GM08714 (cell line): ENCODE data around the gene STK11.
"Not testable (repeated sequence)": the region's sequence is repeated elsewhere in the genome, so short reads cannot be mapped to it uniquely, and the experiment has no call there.

ENCODE experiments used
- H3K4me3 ChIP-seq: fragments of 200-500 bp; sonication (Bioruptor generic); 2 replicates; pipeline ENCODE4 v1.5.1; 2014; ENCODE audit warnings: mild to moderate bottlenecking, low read length, inconsistent platforms
- ZNF274 ChIP-seq: IDR thresholded peaks from 2 replicates; pipeline ENCODE4 v1.6.1; 2012; ENCODE audit warnings: mild to moderate bottlenecking, low read depth, low read length

Gene STK11

DNA sequence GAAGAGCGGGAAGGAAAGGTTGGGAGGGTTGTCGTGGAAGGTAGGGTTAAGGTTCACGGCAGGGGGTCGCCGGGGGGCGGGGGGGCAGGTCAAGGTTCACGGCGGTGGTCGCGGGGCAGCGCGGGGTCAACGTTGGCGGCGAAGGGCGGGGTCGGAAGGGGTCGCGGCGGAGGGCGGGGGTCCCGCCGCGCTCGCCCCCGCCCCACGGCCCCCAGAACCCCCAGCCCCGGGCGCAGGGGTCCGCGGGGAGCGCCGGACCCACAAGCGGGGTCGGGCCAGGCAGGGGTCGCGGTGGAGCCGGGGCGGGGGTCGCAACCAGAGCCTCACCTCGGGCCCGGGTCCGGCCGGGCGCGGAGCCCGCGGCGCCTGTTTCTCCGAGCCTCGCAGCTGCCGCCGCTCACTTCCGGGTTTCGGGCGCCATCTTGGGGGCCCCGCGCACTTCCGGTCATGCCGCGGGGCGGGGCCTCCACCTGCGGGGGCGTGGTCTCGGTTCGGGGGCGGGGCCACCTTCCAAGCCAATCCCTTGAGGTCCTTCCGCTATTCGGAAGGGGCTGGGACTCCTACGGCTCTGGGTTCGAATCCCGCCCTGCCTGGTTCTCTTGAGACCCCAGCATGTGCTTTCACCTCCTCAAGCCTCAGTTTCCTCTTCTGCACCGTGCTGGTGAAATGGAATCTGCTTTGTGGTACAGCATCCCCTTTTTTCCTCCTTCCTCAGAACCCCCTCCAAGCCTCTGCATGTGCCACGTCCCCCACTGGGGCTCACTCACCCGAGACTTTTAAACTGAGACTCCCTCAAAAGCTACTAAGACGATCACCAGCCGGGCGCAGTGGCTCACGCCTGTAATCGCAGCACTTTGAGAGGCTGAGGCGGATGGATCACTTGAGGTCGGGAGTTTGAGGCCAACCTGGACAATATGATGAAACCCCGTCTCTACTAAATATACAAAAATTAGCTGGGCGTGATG, 31.5 kb upstream of the STK11 start, which contains the start of gene SBNO2:
SBNO2 (minus strand) TSS at position 424 of the 965 bp plus-strand sequence. CDS start 19,992 bp downstream, outside the sequence.
- no peak for TF ChIP-seq ZNF274
- H3K4me3 ChIP-seq, result peak within 1 kb of the TSS; percentile 97

DNA sequence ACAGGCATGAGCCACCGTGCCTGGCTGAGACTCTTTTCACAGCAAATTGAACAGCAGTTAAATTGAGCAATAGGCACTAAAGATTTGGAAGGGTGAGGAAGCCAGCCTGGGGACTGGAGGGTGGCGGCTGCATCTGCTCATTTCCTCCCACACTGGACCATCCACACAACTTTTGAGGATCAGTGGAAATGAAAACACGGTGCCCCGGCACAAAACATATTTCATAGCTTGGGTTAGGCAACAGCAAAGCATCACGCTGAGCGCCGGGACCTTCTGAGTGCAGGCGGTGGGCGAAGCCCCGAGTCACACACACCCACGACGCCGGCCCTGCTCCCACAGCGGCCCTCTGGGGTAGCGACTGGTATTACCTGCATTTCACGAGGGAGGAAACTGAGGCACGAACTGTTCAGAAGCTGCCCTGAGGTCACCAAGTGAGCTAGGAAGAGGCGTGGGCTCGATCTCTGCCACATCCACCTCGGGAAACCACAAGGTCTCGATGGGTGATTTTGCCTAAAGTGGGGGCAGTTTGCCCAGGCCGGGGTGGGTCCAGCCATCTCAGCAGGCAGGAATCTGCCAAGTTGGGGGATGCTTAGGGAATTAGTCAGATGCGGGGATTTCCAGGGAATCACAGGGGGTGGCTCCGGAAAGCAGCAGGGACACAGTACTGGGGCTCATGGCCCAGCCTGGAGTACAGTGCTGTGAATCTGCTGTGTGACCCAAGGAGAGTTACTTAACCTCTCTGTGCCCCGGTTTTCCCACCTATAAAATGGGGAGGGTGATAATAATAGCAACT, 28.1 kb upstream of the STK11 start:
- TF ChIP-seq ZNF274, result no peak
- no peak overlapping the region for H3K4me3 ChIP-seq

DNA sequence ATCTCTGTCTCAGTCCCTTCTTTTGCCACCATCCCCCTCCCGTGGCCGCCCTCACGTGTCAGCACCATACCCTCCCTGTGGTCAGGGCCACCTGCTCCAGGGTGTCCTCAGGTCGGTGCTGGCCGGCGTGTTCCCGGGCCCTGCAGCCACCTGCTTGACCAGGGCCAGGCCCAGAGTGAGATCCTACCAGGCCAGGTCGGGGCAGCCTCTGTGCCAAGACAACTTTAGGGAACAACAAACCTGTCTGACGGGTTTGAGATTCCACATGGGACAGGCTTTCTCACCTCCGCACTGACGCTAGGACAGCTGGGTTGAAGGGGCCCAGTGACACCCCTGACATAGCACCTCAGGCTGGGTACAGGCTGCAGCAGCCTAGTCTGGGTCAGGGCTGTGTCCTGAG, 24.0 kb upstream of the STK11 start:
- H3K4me3 ChIP-seq, result no peak overlapping the region
- TF ChIP-seq ZNF274, result no peak

DNA sequence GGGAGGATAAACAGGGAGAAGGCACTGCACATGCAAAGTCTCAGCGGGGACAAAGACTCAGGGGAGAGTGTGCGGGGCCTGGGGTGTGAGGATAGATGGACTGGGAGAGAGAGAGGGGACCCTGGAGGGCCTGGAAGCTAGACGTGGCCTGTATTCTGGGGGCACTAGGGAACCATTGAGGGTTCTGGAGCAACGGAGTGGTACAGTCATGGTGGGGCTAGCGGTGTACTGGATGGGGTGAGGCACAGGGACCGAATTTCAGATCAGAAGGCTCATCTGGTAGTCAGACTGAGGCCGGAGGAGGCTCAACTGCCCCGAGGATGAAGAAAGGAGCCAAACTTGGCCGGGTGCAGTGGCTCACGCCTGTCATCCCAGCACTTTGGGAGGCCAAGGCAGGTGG, 23.5 kb upstream of the STK11 start:
- H3K4me3 ChIP-seq, result no peak overlapping the region
- no peak for TF ChIP-seq ZNF274

DNA sequence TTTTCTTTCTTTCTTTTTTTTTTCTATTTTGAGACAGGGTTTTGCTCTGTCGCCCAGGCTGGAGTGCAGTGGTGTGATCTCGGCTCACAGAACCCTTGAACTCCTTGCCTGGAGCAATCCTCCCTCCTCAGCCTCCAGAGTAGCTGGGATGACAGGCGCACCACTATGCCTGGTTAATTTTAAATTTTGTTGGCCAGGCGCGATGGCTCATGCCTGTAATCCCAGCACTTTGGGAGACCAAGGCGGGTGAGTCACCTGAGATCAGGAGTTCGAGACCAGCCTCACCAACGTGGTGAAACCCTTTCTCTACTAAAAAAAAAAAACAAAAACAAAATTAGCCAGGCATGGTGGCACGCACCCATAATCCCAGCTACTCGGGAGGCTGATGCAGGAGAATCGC, 22.9 kb upstream of the STK11 start:
- no peak for TF ChIP-seq ZNF274
- no peak overlapping the region for H3K4me3 ChIP-seq

DNA sequence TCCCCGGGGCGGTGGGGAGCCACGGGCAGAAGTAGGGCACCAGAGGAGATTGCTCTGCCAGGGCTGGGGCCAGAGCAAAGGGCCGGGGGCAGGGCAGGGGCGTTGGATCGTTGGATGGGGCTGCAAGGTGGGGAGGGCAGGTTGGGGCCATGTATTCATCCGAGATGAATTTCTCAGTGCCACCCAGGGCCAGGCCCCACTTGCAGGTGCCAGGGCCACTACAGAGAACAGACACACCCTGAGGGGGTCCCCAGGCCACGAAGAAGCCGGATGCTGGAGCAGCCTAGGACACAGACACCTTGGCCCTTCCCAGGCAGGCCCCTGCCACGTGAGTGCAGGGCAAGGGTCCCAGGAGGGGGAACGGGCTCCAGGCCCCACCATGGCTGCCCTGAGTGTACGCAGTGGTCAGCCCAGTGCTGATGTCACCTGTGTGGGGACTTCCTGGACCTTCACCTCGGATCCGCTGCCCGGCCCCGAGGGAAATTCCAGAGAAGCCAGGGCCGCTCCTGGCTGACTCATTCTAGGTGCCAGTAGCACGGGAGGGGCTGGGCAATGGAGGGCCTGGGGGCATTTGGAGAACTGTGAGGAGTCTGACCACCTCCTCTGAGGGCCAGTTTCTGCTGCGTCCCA, 21.9 kb upstream of the STK11 start:
- no peak for TF ChIP-seq ZNF274
- H3K4me3 ChIP-seq, result no peak overlapping the region

DNA sequence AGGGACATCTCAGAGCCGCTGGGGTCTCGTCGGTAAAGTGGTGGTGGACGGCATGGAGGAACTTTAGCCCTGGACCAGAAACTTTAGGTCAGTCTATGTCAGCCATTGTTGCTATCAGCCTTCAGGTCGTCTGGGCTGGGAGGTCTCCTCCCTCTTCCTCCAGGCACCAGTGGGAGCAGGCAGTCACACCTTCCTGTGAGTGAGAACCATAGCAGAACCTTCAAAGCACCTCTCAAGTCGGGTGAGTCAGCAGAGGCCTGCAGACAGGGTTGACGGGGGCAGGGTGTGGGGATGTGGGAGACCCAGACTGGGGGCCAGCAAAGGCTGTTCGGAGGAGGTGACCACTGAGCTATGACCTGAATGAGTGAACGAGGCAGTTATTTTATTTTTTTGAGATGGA, 16.2 kb upstream of the STK11 start:
- no peak overlapping the region for H3K4me3 ChIP-seq
- no peak for TF ChIP-seq ZNF274

DNA sequence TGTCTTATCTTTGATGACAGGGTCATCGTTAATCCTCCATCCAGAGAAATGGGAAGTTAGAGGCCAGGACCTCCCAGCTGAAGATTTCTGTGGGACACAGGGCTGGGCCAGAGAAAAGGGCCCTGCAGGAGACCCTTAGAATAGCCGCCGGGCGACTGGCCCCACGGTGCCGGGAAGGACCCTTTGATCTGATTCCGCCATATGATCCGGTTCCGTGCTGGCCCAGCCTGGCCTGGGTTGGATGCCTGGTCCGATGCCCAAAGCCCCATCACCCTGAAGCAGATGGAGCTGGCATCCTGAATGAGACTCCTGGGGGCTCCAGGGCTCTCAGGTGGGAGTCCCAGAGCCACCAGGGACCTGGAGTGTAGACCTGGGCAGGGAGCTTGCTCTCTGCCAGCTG, 6.0 kb upstream of the STK11 start:
- no peak overlapping the region for H3K4me3 ChIP-seq
- no peak for TF ChIP-seq ZNF274

DNA sequence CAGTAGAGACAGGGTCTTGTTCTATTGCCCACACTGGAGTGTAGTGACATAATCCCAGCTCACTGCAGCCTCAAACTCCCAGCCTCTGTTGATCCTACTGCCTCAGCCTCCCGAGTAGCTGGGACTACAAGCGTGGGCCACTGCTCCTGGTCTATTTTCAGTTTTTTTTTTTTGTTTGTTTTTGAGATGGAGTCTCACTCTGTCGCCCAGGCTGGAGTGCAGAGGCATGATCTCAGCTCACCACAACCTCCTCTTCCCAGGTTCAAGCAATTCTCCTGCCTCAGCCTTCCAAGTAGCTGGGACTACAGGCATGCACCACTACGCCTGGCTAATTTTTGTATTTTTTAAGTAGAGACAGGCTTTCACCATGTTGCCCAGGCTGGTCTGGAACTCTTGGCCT, 5.0 kb upstream of the STK11 start:
- not testable (repeated sequence) for H3K4me3 ChIP-seq

DNA sequence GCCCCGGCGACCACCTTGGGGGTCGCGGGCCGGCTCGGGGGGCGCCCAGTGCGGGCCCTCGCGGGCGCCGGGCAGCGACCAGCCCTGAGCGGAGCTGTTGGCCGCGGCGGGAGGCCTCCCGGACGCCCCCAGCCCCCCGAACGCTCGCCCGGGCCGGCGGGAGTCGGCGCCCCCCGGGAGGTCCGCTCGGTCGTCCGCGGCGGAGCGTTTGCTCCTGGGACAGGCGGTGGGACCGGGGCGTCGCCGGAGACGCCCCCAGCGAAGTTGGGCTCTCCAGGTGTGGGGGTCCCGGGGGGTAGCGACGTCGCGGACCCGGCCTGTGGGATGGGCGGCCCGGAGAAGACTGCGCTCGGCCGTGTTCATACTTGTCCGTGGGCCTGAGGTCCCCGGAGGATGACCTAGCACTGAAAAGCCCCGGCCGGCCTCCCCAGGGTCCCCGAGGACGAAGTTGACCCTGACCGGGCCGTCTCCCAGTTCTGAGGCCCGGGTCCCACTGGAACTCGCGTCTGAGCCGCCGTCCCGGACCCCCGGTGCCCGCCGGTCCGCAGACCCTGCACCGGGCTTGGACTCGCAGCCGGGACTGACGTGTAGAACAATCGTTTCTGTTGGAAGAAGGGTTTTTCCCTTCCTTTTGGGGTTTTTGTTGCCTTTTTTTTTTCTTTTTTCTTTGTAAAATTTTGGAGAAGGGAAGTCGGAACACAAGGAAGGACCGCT, 729 bp downstream of the STK11 start:
- no peak for TF ChIP-seq ZNF274
- peak overlapping the region; percentile 73 for H3K4me3 ChIP-seq

DNA sequence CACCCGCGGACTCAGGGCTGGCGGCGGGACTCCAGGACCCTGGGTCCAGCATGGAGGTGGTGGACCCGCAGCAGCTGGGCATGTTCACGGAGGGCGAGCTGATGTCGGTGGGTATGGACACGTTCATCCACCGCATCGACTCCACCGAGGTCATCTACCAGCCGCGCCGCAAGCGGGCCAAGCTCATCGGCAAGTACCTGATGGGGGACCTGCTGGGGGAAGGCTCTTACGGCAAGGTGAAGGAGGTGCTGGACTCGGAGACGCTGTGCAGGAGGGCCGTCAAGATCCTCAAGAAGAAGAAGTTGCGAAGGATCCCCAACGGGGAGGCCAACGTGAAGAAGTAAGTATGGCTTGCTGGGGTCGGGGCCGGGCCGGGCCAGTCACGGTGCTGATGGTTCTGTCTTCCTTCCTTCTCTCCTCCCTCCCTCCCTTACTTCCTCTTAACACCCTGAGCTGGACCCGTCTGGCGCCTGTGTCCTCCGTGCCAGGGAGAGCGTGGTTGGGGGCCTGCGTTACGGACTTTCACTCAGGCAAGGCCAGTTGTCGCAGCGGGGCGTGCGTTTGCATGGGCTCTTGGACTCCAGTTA, 1.4 kb downstream of the STK11 start:
- H3K4me3 ChIP-seq, result peak overlapping the region; percentile 73
- TF ChIP-seq ZNF274, result no peak

DNA sequence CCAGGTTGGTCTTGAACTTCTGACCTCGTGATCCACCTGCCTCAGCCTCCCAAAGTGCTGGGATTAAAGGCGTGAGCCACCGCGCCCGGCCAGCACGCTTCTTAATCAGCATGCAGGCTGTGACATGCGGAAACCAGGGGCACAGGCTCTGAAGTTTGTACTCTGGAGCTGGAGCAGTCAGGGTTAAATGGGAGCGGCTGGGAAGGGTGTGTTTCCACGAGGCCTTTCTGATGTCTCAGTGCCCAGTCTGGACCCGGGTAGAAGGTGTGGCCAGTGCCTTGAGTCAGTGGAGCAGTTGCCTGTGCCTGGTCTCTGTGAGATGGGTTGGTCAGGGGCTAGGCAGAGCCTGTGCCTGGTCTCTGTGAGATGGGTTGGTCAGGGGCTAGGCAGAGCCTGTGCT, 3.3 kb downstream of the STK11 start:
- H3K4me3 ChIP-seq, result not testable (repeated sequence)

DNA sequence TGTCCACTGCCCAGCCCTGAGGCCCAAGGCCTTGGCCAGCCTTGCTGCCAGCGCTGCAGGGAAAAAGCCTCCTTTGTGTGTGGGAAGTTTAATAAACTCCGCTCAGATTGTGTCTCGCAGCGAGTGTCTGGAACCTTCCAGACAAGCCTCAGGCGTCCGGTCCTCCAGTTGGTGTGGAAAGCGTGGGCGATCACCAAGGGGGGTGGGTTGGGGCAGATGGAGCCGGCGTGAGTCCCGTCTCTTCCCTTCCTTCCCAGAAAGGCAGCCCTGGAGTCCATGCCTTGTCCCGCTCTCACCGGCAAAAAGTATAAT, 4.6 kb downstream of the STK11 start:
- TF ChIP-seq ZNF274, result no peak
- H3K4me3 ChIP-seq, result no peak overlapping the region

DNA sequence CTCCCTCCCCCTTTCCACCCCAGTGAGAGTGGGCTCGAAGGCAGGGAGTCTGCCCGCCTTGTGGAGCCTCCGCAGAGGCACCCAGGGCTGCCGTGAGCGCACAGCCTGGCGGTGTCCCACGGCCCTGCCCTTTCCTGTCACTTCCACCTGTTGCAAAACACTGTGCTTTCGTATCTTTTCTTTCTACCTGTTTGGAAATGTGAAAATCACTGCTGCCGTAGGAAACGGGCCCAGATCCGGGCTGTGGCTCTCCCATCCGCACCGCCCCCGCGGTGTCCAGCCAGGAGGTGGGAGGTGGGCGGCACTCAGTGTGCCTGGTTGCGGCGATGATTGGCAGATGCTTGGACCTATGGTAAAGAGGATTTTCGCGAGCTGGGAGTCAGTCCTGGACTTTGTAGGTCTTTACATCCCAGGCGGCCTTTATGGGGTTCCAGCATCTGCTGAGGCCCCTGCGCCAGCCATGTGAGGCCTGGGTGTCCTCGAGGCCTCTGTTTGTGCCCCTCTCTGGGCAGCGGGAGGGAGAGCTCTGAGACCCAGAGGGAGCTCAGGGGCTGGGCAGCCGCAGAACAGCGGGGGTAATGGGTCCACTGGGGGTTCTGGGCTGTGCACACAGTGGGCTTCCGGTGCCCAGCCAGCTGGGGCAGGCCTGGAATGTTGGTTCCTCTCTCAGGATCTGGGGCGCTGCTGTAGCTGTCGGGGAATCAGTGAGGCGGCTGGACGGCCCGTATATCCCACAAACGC, 6.1 kb downstream of the STK11 start:
- no peak overlapping the region for H3K4me3 ChIP-seq

More for the DNA sequence above, 6.1 kb downstream of the STK11 start:
- TF ChIP-seq ZNF274, result no peak
